GM21825 (cell line): Measurements from ENCODE around the gene AKAP6.

ENCODE experiments used
- ATAC-seq: cut with Tn5 transposase; IDR thresholded peaks from one replicate; pipeline ENCODE4 v1.9.1; 2021; ENCODE audit warnings: mild to moderate bottlenecking, moderate library complexity; ENCODE audit not compliant: unreplicated experiment

AKAP6 gene

GRCh38 chr14:32813401-32813800 is 484.3 kb downstream of the AKAP6 start:
- no peak for ATAC-seq

- ATAC-seq, result no peak
Measured at GRCh38 chr14:32814721-32815120, 485.6 kb downstream of the AKAP6 start.

GRCh38 chr14:32816588-32816987 is 487.5 kb downstream of the AKAP6 start:
- ATAC-seq, result no peak

GRCh38 chr14:32817780-32818179 is 488.7 kb downstream of the AKAP6 start:
- ATAC-seq, result no peak

- ATAC-seq, result no peak
Measured at GRCh38 chr14:32818581-32818980, 489.5 kb downstream of the AKAP6 start.

GRCh38 chr14:32820181-32820580 is 491.1 kb downstream of the AKAP6 start:
- no peak for ATAC-seq

- ATAC-seq, result no peak
Measured at GRCh38 chr14:32820682-32821081, 491.6 kb downstream of the AKAP6 start.

GRCh38 chr14:32821964-32822653 is 493.0 kb downstream of the AKAP6 start:
- no peak for ATAC-seq

GRCh38 chr14:32823706-32824105 is 494.6 kb downstream of the AKAP6 start:
- ATAC-seq, result no peak

- ATAC-seq, result no peak
Measured at GRCh38 chr14:32824195-32824594, 495.1 kb downstream of the AKAP6 start.

- ATAC-seq, result no peak
Measured at GRCh38 chr14:32825058-32825457, 496.0 kb downstream of the AKAP6 start.

- ATAC-seq, result no peak
Measured at GRCh38 chr14:32826404-32827082, 497.4 kb downstream of the AKAP6 start.

- no peak for ATAC-seq
Measured at GRCh38 chr14:32827514-32827913, 498.4 kb downstream of the AKAP6 start.

GRCh38 chr14:32835924-32836323 is 506.8 kb downstream of the AKAP6 start:
- no peak for ATAC-seq

- no peak for ATAC-seq
Measured at GRCh38 chr14:32841698-32842097, 512.6 kb downstream of the AKAP6 start.

GRCh38 chr14:32846821-32847365 is 517.8 kb downstream of the AKAP6 start:
- ATAC-seq, result no peak

- ATAC-seq, result no peak
Measured at GRCh38 chr14:32847867-32848266, 518.8 kb downstream of the AKAP6 start.

- no peak for ATAC-seq
Measured at GRCh38 chr14:32865827-32866376, 536.8 kb downstream of the AKAP6 start.

- no peak for ATAC-seq
Measured at GRCh38 chr14:32883188-32883587, 554.1 kb downstream of the AKAP6 start.
